Suprapubic skin (tissue), 4 donors: ENCODE results near the gene DMGDH. TPM values are rescaled to one million over a fixed set of nuclear protein-coding genes. Genes with fewer than 3 reads are reported as not detected.

Source experiments
- DNase-seq, 2 donors: peaks; one replicate each; pipeline ENCODE4 v3.0.0-alpha.2; 2019; ENCODE audit warnings: low spot score in 2 of 2
- H3K27ac ChIP-seq: fragments of 200-600 bp; sonication (generic); one replicate; pipeline ENCODE4 v1.5.1; 2019
- H3K27me3 ChIP-seq: fragments of 200-600 bp; sonication (generic); one replicate; pipeline ENCODE4 v1.5.1; 2019
- H3K36me3 ChIP-seq: fragments of 200-600 bp; sonication (generic); one replicate; pipeline ENCODE4 v1.5.1; 2019
- H3K4me1 ChIP-seq: fragments of 200-600 bp; sonication (generic); one replicate; pipeline ENCODE4 v1.5.1; 2019
- H3K4me3 ChIP-seq: fragments of 200-600 bp; sonication (generic); one replicate; pipeline ENCODE4 v1.5.1; 2019; ENCODE audit warnings: mild to moderate bottlenecking
- H3K9me3 ChIP-seq: fragments of 200-600 bp; sonication (generic); one replicate; pipeline ENCODE4 v1.5.1; 2019
- CTCF ChIP-seq, 2 donors: fragments of 200-600 bp in 1 of 2; fragments of 450-650 bp in 1 of 2; sonication (generic) in 1 of 2; IDR thresholded peaks; one replicate each; pipeline ENCODE4 v1.5.1; 2016 to 2019; ENCODE audit warnings: antibody characterized with exemption in 2 of 2, mild to moderate bottlenecking in 1 of 2, moderate library complexity in 1 of 2
- EP300 ChIP-seq: sonication (generic); formaldehyde crosslinking; IDR thresholded peaks from one replicate; pipeline ENCODE4 v1.6.1; 2017; ENCODE audit warnings: antibody characterized with exemption
- POLR2A ChIP-seq, 2 donors: fragments of 450-650 bp; IDR thresholded peaks; one replicate each; pipeline ENCODE4 v1.6.1; 2017; ENCODE audit warnings: antibody characterized with exemption in 2 of 2, mild to moderate bottlenecking in 2 of 2, moderate library complexity in 2 of 2
- POLR2AphosphoS5 ChIP-seq, 3 donors: sonication (generic); formaldehyde crosslinking; IDR thresholded peaks; one replicate each; pipeline ENCODE4 v1.6.1; 2017; ENCODE audit warnings: antibody characterized with exemption in 3 of 3
- WGBS: methylation state at CpG from one replicate; pipeline ENCODE4 v1.1.5; 2018; 5-methylcytosine and 5-hydroxymethylcytosine counted together
- total RNA-seq, 4 donors: library from RNA; depleted of rRNA; stranded (reverse); fragments of >200 nt; gene quantifications; one replicate each; pipeline ENCODE4 v1.1.0, GENCODE V29; 2016

Gene DMGDH
- total RNA-seq, 4 donors from 2014 or later, result 0.55 to 2.8 (median 1.1) TPM; not detected in 1

GRCh38 chr5:79011869-79012268 lies 57.6 kb downstream of the DMGDH start:
- no peak overlapping the region for H3K27ac ChIP-seq
- H3K27me3 ChIP-seq, result no peaks in the 10 kb centered on the region
- H3K36me3 ChIP-seq, result no peaks in the 10 kb centered on the region
- peaks cover 3% of the 10 kb centered on the region for H3K9me3 ChIP-seq
- TF ChIP-seq POLR2A (IDR thresholded peaks at IDR 0.05) (no peak), CTCF (IDR thresholded peaks at IDR 0.05) (no peak), POLR2AphosphoS5 (IDR thresholded peaks at IDR 0.05) (no peak), EP300 (no peak)
- no peak for DNase-seq
- H3K4me3 ChIP-seq, result no peak overlapping the region
- H3K4me1 ChIP-seq, result no peaks in the 10 kb centered on the region

DNA sequence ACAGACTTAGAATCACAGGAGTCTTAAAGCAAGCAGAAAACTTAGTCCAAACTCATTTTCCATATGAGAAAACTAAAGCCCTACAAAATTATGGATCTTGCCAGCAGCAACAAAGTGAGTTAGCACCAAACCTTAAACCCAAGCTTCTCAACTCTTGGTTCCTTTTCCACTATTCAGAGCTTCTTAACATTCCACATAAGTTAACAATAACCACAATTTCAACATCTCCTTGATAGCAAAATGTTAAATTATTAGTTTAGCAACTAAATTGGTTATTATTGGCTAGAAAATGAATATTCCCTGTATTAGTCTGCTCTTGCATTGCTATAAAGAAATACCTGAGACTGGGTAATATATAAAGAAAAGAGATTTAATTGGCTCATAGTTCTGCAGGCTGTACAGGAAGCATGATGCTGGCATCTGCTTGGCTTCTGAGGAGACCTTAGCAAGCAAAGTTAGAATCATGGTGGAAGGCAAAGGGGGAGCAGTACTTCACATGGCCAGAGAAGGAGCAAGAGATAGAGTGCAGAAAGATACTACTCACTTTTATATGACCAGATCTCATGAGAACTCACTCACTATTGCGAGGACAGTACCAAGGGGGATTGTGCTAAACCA lies 58.1 kb downstream of the DMGDH start:
- 94% methylated on average over 1 of the region's 1 CpG for WGBS
- no peaks in the 10 kb centered on the region for H3K27me3 ChIP-seq

GRCh38 chr5:79008362-79008761 lies 61.1 kb downstream of the DMGDH start:
- Histone ChIP-seq H3K9me3 (peaks cover under 1% of the 10 kb centered on the region), H3K27ac (no peak overlapping the region), H3K4me3 (no peak overlapping the region), H3K27me3 (no peaks in the 10 kb centered on the region), H3K4me1 (no peaks in the 10 kb centered on the region), H3K36me3 (no peaks in the 10 kb centered on the region)
- WGBS, result 65% methylated on average over 3 of the region's 3 CpGs
- no peak for TF ChIP-seq EP300
- no peak for TF ChIP-seq POLR2A (IDR thresholded peaks at IDR 0.05)
- TF ChIP-seq CTCF (IDR thresholded peaks at IDR 0.05), result no peak
- TF ChIP-seq POLR2AphosphoS5 (IDR thresholded peaks at IDR 0.05), result no peak
- DNase-seq, result no peak

More for the DNA sequence above, 58.1 kb downstream of the DMGDH start:
- no peaks in the 10 kb centered on the region for H3K4me1 ChIP-seq
- peaks cover 3% of the 10 kb centered on the region for H3K9me3 ChIP-seq
- no peak overlapping the region for H3K4me3 ChIP-seq
- H3K27ac ChIP-seq, result no peak overlapping the region
- DNase-seq, result no peak
- TF ChIP-seq POLR2AphosphoS5 (IDR thresholded peaks at IDR 0.05), result no peak
- no peak for TF ChIP-seq POLR2A (IDR thresholded peaks at IDR 0.05)
- TF ChIP-seq CTCF (IDR thresholded peaks at IDR 0.05), result no peak
- no peak for TF ChIP-seq EP300
- H3K36me3 ChIP-seq, result no peaks in the 10 kb centered on the region

DNA sequence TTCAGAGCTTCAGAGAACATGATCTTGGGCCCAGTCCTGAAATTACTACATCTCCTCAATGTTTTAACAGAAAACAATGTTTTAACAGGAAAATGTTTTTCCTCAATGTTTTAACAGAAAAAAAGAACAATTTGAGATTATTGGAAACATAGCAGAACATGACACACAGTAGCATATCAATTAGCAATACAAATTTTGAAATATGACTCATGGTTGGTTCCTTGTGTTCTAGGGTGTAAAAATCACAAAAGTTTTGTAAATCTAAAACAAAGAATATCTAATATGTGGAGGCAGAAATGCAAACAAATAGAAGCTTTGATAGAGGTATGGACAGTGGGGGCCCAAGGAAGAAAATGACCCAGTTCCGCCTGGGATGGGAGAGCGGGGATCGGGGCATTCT lies 61.6 kb downstream of the DMGDH start:
- H3K36me3 ChIP-seq, result no peaks in the 10 kb centered on the region
- WGBS, result 98% methylated on average over 3 of the region's 3 CpGs
- no peaks in the 10 kb centered on the region for H3K4me1 ChIP-seq
- no peak for TF ChIP-seq CTCF (IDR thresholded peaks at IDR 0.05)
- TF ChIP-seq POLR2A (IDR thresholded peaks at IDR 0.05), result no peak
- no peak for TF ChIP-seq POLR2AphosphoS5 (IDR thresholded peaks at IDR 0.05)
- no peak for TF ChIP-seq EP300
- DNase-seq, result no peak
- H3K4me3 ChIP-seq, result no peak overlapping the region
- H3K9me3 ChIP-seq, result no peaks in the 10 kb centered on the region
- H3K27ac ChIP-seq, result no peak overlapping the region
- H3K27me3 ChIP-seq, result no peaks in the 10 kb centered on the region

- WGBS, result 78% methylated on average over 6 of the region's 6 CpGs
- no peak for TF ChIP-seq POLR2AphosphoS5 (IDR thresholded peaks at IDR 0.05)
- TF ChIP-seq EP300, result no peak
- no peak for TF ChIP-seq POLR2A (IDR thresholded peaks at IDR 0.05)
- no peak for TF ChIP-seq CTCF (IDR thresholded peaks at IDR 0.05)
- Histone ChIP-seq H3K4me1 (no peaks in the 10 kb centered on the region), H3K4me3 (no peak overlapping the region), H3K9me3 (no peaks in the 10 kb centered on the region), H3K36me3 (no peaks in the 10 kb centered on the region), H3K27me3 (no peaks in the 10 kb centered on the region), H3K27ac (no peak overlapping the region)
- DNase-seq, result no peak
These were observed 63.4 kb downstream of the DMGDH start for GRCh38 chr5:79005936-79006631.
